Measurements from ENCODE around the gene SPOCK3.
"Not testable (repeated sequence)": the region's sequence is repeated elsewhere in the genome, so short reads cannot be mapped to it uniquely, and the experiment has no call there.

SPOCK3 gene

GRCh38 chr4:166924424-166924823 lies 309.9 kb downstream of the SPOCK3 start:
- no peak for DNase-seq

GRCh38 chr4:166913926-166914325 lies 320.4 kb downstream of the SPOCK3 start:
- no peak for DNase-seq

DNA sequence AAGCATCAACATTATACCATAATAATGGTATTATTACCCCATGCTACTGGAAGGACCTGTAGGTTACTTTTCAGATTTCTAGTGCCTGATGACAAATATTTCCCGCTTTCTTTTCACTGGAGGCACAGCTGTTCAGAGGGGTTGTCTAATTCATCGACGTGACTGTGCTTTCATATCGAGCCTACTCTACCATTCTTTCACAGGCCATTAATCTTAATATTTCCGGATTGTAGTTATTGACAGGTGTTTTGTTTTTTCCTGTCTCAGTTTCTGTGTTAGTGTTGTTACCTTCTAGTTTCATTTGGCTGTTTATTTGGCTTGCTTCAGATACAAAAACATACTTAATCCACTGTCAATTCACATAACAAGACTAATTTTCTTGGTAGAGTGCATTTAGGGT lies 330.9 kb downstream of the SPOCK3 start:
- no peak for DNase-seq

- no peak for DNase-seq
Measured at GRCh38 chr4:166902941-166903340, 331.4 kb downstream of the SPOCK3 start.

DNA sequence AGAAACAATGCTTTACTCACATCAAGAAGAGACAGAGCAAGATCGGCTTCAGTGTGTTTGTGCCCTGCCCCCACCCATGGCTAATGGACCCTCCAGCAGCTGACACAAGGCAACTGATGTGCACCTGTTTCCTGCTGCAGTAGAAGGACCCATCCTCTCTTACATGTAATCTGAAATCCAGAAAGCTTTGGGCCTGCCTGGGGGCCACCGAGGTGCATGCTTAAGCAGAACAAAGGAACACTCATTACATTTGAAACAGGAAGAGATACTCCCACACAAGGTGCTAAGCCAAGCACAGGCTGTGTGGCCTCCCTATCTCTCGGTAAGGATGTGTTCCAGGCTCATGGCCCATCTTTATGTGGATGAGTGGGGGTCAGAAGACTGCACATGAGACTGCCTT lies 338.0 kb downstream of the SPOCK3 start:
- DNase-seq: no peak

DNA sequence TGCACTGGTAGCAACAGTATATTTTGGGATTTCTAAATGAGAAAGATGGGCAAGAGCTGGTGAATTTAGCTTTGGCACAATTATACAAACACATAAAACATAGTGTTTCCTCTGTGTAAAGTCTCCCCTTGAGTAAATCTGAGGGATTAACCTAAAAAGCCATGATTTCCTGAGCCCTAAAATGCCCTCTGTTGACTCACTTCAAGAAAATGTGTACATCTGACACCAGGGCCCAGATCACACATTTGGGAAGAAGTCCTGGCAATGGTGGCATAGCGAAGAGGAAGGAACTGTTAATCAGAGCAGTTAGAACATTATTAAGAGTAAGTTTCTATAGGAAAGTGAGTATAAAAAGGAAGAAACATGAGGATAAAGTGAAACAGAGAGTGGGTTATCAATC lies 338.5 kb downstream of the SPOCK3 start:
- no peak for DNase-seq

- no peak for DNase-seq
Measured at GRCh38 chr4:166887457-166887856, 346.8 kb downstream of the SPOCK3 start.

DNA sequence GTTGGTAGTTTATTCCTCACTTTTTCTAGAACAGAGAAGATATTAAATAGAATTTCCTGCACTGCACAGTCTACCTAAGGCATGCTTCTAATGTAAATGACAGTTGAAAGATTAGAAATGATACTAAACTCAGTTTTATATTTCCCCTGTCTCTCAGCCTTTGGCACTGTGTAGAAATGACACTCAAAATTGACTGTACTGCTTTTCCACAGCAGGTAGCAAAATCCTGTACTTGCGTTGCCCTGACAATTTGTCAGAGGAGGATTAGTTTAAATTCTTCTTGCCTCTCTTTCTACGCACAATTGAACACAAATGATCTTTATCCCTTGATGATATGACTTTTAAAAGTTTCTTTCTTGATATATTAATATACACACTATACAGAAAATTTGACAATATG lies 347.6 kb downstream of the SPOCK3 start:
- no peak for DNase-seq

DNA sequence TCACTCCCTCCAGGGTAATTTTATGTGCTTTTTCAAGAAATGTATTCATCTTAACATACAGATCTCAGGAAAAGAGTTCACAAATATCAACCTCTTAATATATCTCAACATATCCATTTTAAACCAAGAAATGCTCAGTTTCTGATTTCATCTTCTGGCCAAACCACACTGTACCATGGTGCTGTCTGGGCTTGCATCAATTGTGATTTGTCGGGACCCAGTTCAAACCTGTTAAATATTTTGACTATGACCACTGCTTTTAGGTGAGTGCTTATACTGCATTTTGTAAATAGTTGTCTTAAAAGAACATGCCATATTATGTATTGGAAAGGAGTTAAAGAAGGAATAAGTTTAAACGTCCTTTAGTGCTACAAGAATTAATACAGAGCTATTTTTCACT lies 352.1 kb downstream of the SPOCK3 start:
- no peak for DNase-seq

DNA sequence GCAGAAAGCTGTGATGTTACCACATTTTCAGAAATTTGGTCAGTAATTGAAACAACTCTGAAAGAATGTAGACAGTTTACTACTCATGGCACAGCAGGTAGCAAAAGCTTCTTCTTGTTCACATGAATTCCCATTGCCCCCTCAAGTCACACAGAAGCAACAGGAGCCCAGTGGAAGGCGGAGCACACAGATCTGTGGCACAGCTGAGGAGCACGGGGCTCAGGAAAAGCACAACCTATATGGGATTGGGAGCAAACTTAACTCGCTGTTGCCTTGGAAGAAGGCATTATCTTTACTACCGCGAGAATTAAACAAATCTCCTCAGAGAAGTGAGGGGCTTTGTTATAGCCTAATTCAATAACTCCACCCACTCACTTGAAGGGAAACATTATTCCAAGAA lies 358.5 kb downstream of the SPOCK3 start:
- no peak for DNase-seq

DNA sequence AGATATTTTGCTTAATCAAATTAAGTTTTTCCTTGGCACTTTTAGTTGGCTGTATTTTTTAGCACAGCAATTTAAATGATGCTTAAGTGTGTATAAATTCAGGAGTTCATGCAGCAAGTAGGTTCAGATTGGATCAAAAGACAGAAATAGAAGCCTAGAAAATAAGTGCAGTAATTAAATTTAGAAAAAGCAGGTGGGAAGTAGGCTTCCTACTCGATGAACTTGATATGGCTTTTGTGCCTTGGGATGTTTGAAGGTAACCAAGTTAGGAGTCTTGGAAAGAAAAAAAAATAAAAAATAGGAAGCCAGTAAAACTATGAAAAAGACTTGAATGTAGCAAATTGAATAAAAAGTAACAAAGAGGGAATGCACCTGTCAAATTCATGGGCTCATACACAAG lies 372.3 kb downstream of the SPOCK3 start:
- DNase-seq: no peak

DNA sequence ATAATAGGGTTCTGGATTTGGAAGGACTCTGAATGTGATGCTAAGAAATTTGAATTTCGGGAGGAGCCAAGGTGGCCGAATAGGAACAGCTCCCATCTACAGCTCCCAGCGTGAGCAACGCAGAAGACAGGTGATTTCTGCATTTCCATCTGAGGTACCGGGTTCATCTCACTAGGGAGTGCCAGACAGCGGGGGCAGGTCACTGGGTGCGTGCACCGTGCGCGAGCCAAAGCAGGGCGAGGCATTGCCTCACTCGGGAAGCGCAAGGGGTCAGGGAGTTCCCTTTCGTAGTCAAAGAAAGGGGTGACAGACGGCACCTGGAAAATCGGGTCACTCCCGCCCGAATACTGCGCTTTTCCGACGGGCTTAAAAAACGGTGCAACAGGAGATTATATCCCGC lies 383.9 kb downstream of the SPOCK3 start:
- not testable (repeated sequence) for DNase-seq

GRCh38 chr4:166846939-166847338 lies 387.4 kb downstream of the SPOCK3 start:
- DNase-seq: peak; percentile 36

- no peak for DNase-seq
Measured at GRCh38 chr4:166842795-166843261, 391.5 kb downstream of the SPOCK3 start.

DNA sequence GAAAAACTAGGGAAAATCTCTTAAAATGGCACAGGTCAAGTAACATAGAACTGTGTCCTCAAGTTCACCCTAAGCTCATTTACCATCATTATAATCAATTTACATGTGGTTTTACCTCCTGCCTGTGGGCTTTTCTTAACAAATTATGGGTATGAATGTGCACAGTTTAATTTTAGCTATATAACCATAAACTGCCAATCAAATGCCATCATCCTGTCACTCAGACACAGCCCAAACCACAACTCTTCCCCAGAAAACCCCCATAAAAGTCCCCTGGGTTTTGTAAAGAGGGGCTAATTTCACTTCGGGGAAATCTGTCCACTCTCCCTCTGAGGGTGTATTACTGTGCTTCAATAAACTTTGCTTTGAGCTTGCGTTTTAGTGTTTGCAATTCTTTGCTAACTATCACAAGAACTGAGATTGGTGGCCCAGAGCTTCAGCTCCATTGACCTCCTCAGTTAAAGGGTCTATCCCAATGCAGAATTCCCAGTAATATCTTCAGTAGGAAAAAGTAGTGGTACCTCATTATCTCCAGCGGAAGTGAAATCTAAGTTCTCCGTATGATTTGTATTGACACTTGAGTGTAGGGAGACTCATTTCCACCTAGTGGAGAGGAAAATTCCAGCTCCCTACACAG lies 394.6 kb downstream of the SPOCK3 start:
- no peak for DNase-seq

DNA sequence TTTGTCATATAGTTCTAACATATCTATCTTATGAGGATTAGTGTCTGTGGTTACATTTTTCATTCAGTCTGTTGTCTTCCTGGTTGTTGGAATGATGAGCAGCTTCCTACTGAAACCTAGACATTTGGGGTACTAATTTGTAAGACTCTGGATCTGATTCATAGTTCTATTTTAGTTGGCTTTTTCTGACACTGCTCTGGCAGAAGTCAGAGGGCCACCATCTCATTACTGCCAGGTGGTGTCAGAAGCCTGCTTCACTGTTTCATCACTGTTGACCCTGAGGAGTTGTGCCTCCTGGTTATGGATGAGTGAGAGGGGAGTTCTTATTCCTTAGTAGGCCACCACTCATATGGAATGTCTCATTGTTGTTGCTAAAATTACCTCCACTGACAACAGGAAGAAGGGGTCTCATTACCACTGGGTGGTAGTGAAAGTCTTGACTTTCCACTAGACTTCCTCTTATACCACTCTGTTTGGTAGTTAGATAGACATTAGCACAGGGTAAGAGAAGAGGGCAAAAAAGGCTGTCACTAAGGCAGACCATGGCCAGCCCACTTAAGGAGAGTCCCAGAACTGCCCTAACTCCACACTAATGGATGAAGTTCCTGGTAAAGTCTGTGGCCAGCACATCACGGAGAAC lies 395.2 kb downstream of the SPOCK3 start:
- no peak for DNase-seq

GRCh38 chr4:166836865-166837264 lies 397.4 kb downstream of the SPOCK3 start:
- no peak for DNase-seq

DNA sequence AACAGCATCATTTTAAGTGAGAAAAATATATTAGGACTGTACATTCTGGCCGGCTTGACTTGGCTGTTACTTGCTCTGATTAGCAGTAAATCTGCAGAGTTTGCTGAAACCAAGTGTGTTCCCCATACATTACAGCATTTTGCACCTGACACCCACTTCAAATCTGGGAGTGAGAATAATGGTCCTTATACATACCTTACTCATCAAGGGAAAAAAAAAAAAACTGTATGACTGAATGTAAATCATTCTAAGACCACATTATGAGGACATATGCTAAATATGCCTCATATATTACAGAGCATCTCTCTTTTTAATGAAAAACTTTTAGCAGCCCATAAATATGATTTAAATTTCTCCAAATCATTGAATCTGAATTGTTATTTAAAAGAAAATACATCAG lies 406.7 kb downstream of the SPOCK3 start:
- no peak for DNase-seq

GRCh38 chr4:166827167-166827566 lies 407.1 kb downstream of the SPOCK3 start:
- DNase-seq: no peak

- DNase-seq: no peak
Measured at GRCh38 chr4:166823848-166824247, 410.4 kb downstream of the SPOCK3 start.

DNA sequence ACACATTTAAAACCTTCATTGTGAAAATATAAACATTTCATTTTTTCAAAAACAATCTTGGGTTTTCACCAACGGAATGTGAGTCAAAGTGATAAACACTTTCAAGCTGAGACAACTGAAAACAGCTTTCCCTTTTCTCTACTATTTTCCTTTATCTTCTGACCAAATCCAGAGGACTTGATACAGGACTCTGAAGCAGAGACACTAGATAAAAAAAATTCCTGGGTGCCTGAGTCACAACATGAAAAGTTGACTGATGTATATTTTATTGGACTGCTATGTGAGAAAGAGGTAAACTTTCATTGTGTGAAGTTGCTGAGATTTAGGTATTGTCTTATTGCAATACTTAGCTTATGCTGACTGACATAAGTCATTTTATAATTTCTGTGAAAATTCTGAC lies 411.2 kb downstream of the SPOCK3 start:
- no peak for DNase-seq

- no peak for DNase-seq
Measured at GRCh38 chr4:166822386-166822785, 411.9 kb downstream of the SPOCK3 start.

DNA sequence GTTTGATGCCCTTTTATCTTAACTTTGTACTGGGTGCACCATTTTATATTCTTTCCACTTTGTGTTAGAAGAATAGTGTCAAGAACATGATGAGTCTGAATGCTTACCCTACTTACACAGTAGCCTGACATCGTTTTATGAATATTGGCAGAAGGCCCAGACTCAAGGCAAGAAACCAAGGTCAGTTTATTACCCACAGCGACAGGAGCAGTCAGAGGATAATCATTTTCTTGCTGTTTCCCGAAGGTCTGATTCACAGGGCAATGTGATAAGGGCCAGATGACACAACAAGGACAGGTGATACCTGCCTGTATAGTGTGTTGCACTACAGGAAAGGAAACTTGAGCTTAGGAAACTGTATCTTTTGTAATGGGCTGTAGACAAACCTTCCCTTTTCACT lies 417.4 kb downstream of the SPOCK3 start:
- DNase-seq: no peak

GRCh38 chr4:166808380-166808779 lies 425.9 kb downstream of the SPOCK3 start:
- DNase-seq: no peak

GRCh38 chr4:166802346-166802745 lies 431.9 kb downstream of the SPOCK3 start:
- no peak for DNase-seq
